CD4-positive, CD25-positive, alpha-beta regulatory T cell (primary cell): ENCODE results near the gene TAS2R50. TPM values are rescaled to one million over a fixed set of nuclear protein-coding genes. Genes with fewer than 3 reads are reported as not detected.
A peak's percentile ranks its signal among the peaks of the same experiment; 100 is the strongest.
"Not testable (repeated sequence)": the region's sequence is repeated elsewhere in the genome, so short reads cannot be mapped to it uniquely, and the experiment has no call there.

ENCODE experiments used
- ATAC-seq, 2 donors: fragments of 150-1000 bp; cut with Tn5 transposase; one replicate each; pipeline ENCODE4 v1.10.0; 2021; ENCODE audit warnings: low read depth in 2 of 2, moderate number of reproducible peaks in 2 of 2, moderate library complexity in 1 of 2
- DNase-seq, 3 donors: peaks; one replicate each; pipeline versions ENCODE4 v3.0.0 to v3.0.0-alpha.2; 2012 to 2022; ENCODE audit warnings: mixed read lengths in 1 of 3
- H3K27ac ChIP-seq: one replicate; pipeline ENCODE4 v1.7.0; 2013; ENCODE audit warnings: mild to moderate bottlenecking, low read length; ENCODE audit not compliant: insufficient read depth, poor library complexity, severe bottlenecking
- H3K27me3 ChIP-seq: one replicate; pipeline ENCODE4 v1.7.0; 2013; ENCODE audit warnings: low read length; ENCODE audit not compliant: control insufficient read depth, insufficient read depth
- H3K36me3 ChIP-seq: one replicate; pipeline ENCODE4 v1.7.0; 2013; ENCODE audit warnings: mild to moderate bottlenecking, low read length, moderate library complexity; ENCODE audit not compliant: control insufficient read depth, insufficient read depth
- H3K4me1 ChIP-seq: 2 replicates; pipeline ENCODE4 v1.7.0; 2013; ENCODE audit warnings: mild to moderate bottlenecking, low read length; ENCODE audit not compliant: insufficient read depth, control insufficient read depth, poor library complexity, severe bottlenecking
- H3K4me3 ChIP-seq: one replicate; pipeline ENCODE4 v1.7.0; 2013; ENCODE audit warnings: low read depth, mild to moderate bottlenecking, low read length, moderate library complexity
- H3K9me3 ChIP-seq, 2 experiments: 1 replicate in 1 of 2; 2 replicates in 1 of 2; pipeline ENCODE4 v1.7.0; 2013; ENCODE audit warnings: low read length in 2 of 2, mild to moderate bottlenecking in 1 of 2, moderate library complexity in 1 of 2; ENCODE audit not compliant: control insufficient read depth in 2 of 2
- H3K27ac Mint-ChIP-seq, 3 donors: one replicate each; pipeline ENCODE4 v1.8.0; 2020 to 2022; ENCODE audit warnings: mild to moderate bottlenecking in 3 of 3, mixed read lengths in 3 of 3, moderate library complexity in 2 of 3
- H3K27me3 Mint-ChIP-seq: one replicate; pipeline ENCODE4 v1.8.0; 2022; ENCODE audit warnings: mild to moderate bottlenecking, mixed read lengths
- H3K36me3 Mint-ChIP-seq: one replicate; pipeline ENCODE4 v1.8.0; 2020; ENCODE audit warnings: mixed read lengths
- H3K4me1 Mint-ChIP-seq, 4 donors: one replicate each; pipeline ENCODE4 v1.8.0; 2020 to 2022; ENCODE audit warnings: mixed read lengths in 4 of 4, mild to moderate bottlenecking in 1 of 4
- H3K4me3 Mint-ChIP-seq, 4 donors: one replicate each; pipeline ENCODE4 v1.8.0; 2020 to 2022; ENCODE audit warnings: mild to moderate bottlenecking in 4 of 4, mixed read lengths in 4 of 4, moderate library complexity in 3 of 4
- H3K9me3 Mint-ChIP-seq, 7 donors: one replicate each; pipeline ENCODE4 v1.8.0; 2020 to 2022; ENCODE audit warnings: mixed read lengths in 7 of 7, mild to moderate bottlenecking in 3 of 7, moderate library complexity in 2 of 7
- polyA plus RNA-seq, 4 donors: library from polyadenylated mRNA; unstranded; fragments of 300-500 nt; fragmentation: Illumina TruSeq; gene quantifications; one replicate each; pipeline ENCODE4 v1.2.3, GENCODE V29; 2021
- total RNA-seq: library from RNA; stranded (reverse); gene quantifications from one replicate; pipeline ENCODE4 v1.2.3, GENCODE V29; 2022

The TAS2R50 gene, protein sequence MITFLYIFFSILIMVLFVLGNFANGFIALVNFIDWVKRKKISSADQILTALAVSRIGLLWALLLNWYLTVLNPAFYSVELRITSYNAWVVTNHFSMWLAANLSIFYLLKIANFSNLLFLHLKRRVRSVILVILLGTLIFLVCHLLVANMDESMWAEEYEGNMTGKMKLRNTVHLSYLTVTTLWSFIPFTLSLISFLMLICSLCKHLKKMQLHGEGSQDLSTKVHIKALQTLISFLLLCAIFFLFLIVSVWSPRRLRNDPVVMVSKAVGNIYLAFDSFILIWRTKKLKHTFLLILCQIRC
- total RNA-seq (1.6 TPM), polyA plus RNA-seq (not detected)

DNA sequence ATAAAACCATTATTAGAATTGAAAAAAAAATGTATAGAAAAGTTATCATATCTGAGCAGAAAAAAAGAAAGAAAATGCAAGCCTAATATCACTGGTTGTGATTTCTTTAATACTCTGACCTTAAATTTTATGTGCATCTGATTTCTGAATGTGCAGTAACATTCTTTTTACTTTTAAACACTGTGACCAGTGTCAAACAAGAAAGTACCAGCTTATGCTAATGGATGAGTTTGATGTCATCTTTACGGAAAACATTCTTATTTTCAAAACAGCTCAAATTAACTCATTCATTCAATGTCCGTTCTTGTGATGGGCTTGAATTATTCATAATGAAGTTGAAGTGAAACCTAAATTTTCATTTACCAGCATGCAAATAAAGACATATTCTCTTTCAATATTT lies at the start of gene TAS2R50:
TAS2R50 (minus strand) TSS at position 101 of the 400 bp plus-strand sequence; CDS start at position 49, 52 bp downstream.
- H3K36me3 ChIP-seq: no peaks in the 10 kb centered on the region
- H3K9me3 ChIP-seq: peaks cover 0 to 3% of the 10 kb centered on the region in 2 experiments
- peaks cover 14% of the 10 kb centered on the region for H3K4me1 ChIP-seq
- Mint-ChIP-seq H3K4me1 (peaks cover 6 to 34% (median 30%) of the 10 kb centered on the region in 4 donors), H3K4me3 (peak within 1 kb of the TSS in 1 of 4 donors; percentile 55), H3K27ac (no peak within 1 kb of the TSS), H3K9me3 (peaks cover 0 to 3% (median 0%) of the 10 kb centered on the region in 7 donors), H3K27me3 (no peaks in the 10 kb centered on the region), H3K36me3 (peaks cover 14% of the 10 kb centered on the region)
- H3K27ac ChIP-seq: no peak within 1 kb of the TSS
- no peaks in the 10 kb centered on the region for H3K27me3 ChIP-seq
- DNase-seq (no peak), ATAC-seq (no peak)
- no peak within 1 kb of the TSS for H3K4me3 ChIP-seq

DNA sequence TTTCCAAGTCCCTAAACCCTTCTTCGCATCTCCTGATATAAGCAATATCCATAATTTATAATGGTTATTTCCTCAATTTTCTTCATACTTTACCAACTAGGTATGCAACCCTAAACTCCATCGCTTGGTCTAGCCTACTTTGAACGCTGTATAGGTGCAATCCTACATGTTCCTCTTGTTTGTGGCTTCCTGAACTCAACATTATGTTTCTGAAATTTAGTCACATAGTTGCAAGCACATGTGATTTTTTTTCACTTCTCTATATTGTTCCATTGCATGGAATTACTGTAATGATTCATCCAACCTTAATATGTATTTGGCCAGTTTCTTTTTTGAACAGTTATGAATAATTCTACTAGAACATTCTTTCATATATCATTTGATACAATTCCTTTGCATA lies 47.2 kb upstream of the TAS2R50 start:
- H3K36me3 Mint-ChIP-seq: peaks cover 41% of the 10 kb centered on the region

DNA sequence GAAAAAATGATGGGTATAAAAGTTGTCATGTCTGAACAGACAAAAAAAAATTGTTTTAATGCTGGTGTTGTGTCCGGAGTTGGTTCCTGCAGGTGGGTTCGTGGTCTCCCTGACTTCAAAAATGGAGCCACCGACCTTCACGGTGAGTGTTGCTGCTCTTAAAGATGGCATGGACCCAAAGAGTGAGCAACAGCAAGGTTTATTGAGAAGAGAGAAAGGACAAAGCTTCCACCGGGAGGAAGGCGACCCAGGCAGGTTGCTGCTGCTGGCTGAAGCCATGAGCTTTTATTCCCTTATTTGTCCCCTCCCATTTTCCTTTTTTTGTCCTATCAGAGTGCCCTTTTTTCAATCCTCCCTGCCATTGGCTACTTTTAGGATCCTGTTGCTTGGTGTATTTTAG lies 44.6 kb upstream of the TAS2R50 start, which contains the start of gene TAS2R31:
TAS2R31 (minus strand) TSS at position 101 of the 400 bp plus-strand sequence; CDS start at position 29, 72 bp downstream.
- no peak for ATAC-seq
- no peaks in the 10 kb centered on the region for H3K9me3 ChIP-seq
- Mint-ChIP-seq H3K27me3 (no peaks in the 10 kb centered on the region), H3K27ac (no peak within 1 kb of the TSS), H3K36me3 (peaks cover 52% of the 10 kb centered on the region), H3K4me3 (no peak within 1 kb of the TSS), H3K4me1 (peaks cover 0 to 7% (median 5%) of the 10 kb centered on the region in 4 donors), H3K9me3 (peaks cover 0 to 1% (median 0%) of the 10 kb centered on the region in 7 donors)
- H3K27me3 ChIP-seq: no peaks in the 10 kb centered on the region
- H3K27ac ChIP-seq: no peak within 1 kb of the TSS
- peaks cover 10% of the 10 kb centered on the region for H3K36me3 ChIP-seq
- no peak within 1 kb of the TSS for H3K4me3 ChIP-seq
- no peak for DNase-seq
- no peaks in the 10 kb centered on the region for H3K4me1 ChIP-seq

More for the DNA sequence above, 47.2 kb upstream of the TAS2R50 start:
- H3K27ac ChIP-seq, H3K9me3 Mint-ChIP-seq, H3K36me3 ChIP-seq, H3K27ac Mint-ChIP-seq, H3K4me1 Mint-ChIP-seq, ATAC-seq, H3K27me3 ChIP-seq, DNase-seq, H3K9me3 ChIP-seq, H3K4me3 Mint-ChIP-seq, H3K4me1 ChIP-seq, H3K27me3 Mint-ChIP-seq, H3K4me3 ChIP-seq: not testable (repeated sequence)

DNA sequence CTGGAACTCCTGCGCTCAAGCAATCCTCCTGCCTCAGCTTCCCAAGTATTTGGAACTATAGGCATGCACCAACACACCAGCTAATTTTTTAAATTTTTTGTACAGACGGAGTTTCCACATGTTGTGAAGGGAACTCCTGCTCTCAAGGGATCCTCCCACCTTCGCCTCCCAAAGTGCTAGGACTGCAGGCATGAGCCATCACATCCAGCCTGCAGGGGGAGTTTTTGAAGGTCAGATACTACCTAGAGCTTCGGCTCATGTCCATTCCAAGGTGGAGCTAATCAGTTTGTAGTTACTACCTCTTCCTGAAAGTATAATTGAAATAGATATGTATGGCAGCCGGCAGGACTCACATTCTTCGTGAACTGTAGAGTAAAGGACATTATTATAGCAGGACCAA lies 39.4 kb upstream of the TAS2R50 start:
- ATAC-seq (no peak), DNase-seq (no peak)
- peaks cover 44% of the 10 kb centered on the region for H3K36me3 Mint-ChIP-seq
- peaks cover 10% of the 10 kb centered on the region for H3K36me3 ChIP-seq
- H3K9me3 Mint-ChIP-seq: peaks cover 0 to 8% (median 2%) of the 10 kb centered on the region in 7 donors
- no peak overlapping the region for H3K4me3 ChIP-seq
- H3K9me3 ChIP-seq: no peaks in the 10 kb centered on the region
- H3K27ac ChIP-seq: no peak overlapping the region
- H3K4me1 ChIP-seq: no peaks in the 10 kb centered on the region
- peaks cover 0 to 16% (median 8%) of the 10 kb centered on the region in 4 donors for H3K4me1 Mint-ChIP-seq
- H3K27ac Mint-ChIP-seq: no peak overlapping the region
- H3K4me3 Mint-ChIP-seq: no peak overlapping the region
- peaks cover 4% of the 10 kb centered on the region for H3K27me3 Mint-ChIP-seq
- H3K27me3 ChIP-seq: no peaks in the 10 kb centered on the region

DNA sequence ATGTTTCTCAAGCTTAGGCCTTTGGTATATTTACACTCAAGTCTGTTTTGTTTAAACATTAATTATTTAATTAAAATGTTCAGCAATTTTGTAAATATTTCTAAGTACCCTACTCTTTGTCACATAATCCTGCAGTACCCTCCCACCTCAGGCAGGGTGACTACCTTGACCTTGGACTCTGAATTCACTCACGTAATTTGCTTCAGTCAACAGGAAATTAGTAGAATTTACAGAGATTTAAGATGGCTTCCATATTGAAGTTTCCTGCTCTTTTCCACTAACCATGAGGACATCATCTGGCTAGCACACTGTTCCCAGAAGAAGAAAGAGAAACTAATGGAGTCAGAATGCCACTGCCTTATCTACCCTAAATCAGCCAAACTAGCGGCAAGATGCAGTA lies 36.7 kb upstream of the TAS2R50 start:
- H3K4me1 Mint-ChIP-seq: peaks cover 4 to 17% (median 9%) of the 10 kb centered on the region in 4 donors
- Histone ChIP-seq H3K9me3 (no peaks in the 10 kb centered on the region), H3K4me1 (no peaks in the 10 kb centered on the region), H3K36me3 (peaks cover 5% of the 10 kb centered on the region), H3K4me3 (no peak overlapping the region), H3K27me3 (no peaks in the 10 kb centered on the region), H3K27ac (no peak overlapping the region)
- ATAC-seq (no peak), DNase-seq (no peak)
- no peak overlapping the region for H3K27ac Mint-ChIP-seq
- peaks cover 0 to 8% (median 2%) of the 10 kb centered on the region in 7 donors for H3K9me3 Mint-ChIP-seq
- no peak overlapping the region for H3K4me3 Mint-ChIP-seq
- peaks cover 35% of the 10 kb centered on the region for H3K36me3 Mint-ChIP-seq
- peaks cover 4% of the 10 kb centered on the region for H3K27me3 Mint-ChIP-seq

DNA sequence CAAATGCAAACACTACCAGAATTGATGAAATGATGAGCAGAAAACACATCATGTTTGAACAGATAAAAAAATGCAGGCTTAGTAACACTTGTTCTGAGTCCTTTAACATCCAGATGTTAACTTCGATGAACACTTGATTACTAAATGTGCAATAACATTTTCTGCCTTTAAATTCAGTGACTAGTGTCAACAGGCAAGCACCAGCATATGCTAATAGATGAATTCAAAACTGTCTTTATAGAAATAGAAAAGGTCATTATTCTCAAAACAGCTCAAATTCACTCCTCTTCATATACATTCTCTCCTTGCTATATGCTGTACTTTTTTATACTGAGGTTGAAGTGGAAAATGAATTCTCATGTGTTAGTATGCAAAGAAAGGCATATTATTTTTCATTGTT lies 35.8 kb upstream of the TAS2R50 start, which contains the start of gene TAS2R19:
TAS2R19 (minus strand) TSS at position 101 of the 400 bp plus-strand sequence; CDS start at position 52, 49 bp downstream.
- ATAC-seq (no peak), DNase-seq (no peak)
- Histone ChIP-seq H3K36me3 (peaks cover 2% of the 10 kb centered on the region), H3K9me3 (no peaks in the 10 kb centered on the region), H3K4me1 (no peaks in the 10 kb centered on the region), H3K27ac (no peak within 1 kb of the TSS), H3K4me3 (no peak within 1 kb of the TSS), H3K27me3 (no peaks in the 10 kb centered on the region)
- H3K4me3 Mint-ChIP-seq: no peak within 1 kb of the TSS
- peaks cover 4 to 17% (median 9%) of the 10 kb centered on the region in 4 donors for H3K4me1 Mint-ChIP-seq
- peaks cover 0 to 8% (median 2%) of the 10 kb centered on the region in 7 donors for H3K9me3 Mint-ChIP-seq
- no peak within 1 kb of the TSS for H3K27ac Mint-ChIP-seq
- peaks cover 30% of the 10 kb centered on the region for H3K36me3 Mint-ChIP-seq
- H3K27me3 Mint-ChIP-seq: peaks cover 4% of the 10 kb centered on the region

DNA sequence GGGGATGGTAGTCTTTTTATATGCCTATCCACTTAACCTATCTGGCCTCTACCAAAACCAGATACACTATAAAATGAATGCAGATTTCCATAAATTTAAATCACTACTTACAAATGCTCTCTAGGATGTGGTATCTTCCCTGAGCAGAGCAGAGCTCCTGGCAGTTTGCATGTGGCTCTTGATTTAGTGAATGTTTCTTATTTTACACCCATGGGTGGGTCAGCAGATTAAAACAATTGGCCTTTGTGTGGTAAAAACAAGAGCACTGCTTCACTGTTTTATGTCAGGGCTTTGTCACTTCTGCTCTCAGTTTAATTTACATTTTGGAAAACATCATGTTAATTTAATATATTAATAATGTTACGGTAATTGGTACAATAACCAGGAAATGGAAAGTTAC lies 30.2 kb upstream of the TAS2R50 start:
- DNase-seq: no peak
- no peaks in the 10 kb centered on the region for H3K27me3 Mint-ChIP-seq

More for the DNA sequence above, 30.2 kb upstream of the TAS2R50 start:
- no peak for ATAC-seq
- Histone ChIP-seq H3K4me3 (no peak overlapping the region), H3K9me3 (no peaks in the 10 kb centered on the region), H3K27me3 (no peaks in the 10 kb centered on the region), H3K27ac (no peak overlapping the region), H3K36me3 (peaks cover 3% of the 10 kb centered on the region), H3K4me1 (no peaks in the 10 kb centered on the region)
- Mint-ChIP-seq H3K4me3 (no peak overlapping the region), H3K27ac (no peak overlapping the region), H3K4me1 (peaks cover 4 to 16% (median 11%) of the 10 kb centered on the region in 4 donors), H3K36me3 (peaks cover 23% of the 10 kb centered on the region), H3K9me3 (peaks cover 0 to 1% (median 0%) of the 10 kb centered on the region in 7 donors)
